Hepatocyte (in vitro differentiated cells): Measurements from ENCODE around the gene CBX2.

Experiments
- CTCF ChIP-seq: fragments of 200-600 bp; sonication (generic); IDR thresholded peaks from 2 replicates; pipeline ENCODE4 v1.5.1; 2016; ENCODE audit warnings: antibody characterized with exemption, mild to moderate bottlenecking; ENCODE audit not compliant: poor library complexity
- EZH2 ChIP-seq: fragments of 200-600 bp; sonication (generic); IDR thresholded peaks from 2 replicates; pipeline ENCODE4 v1.6.1; 2016; ENCODE audit warnings: antibody characterized with exemption, mild to moderate bottlenecking, borderline replicate concordance

- TF ChIP-seq CTCF: peak; percentile 4
- no peak for TF ChIP-seq EZH2
Measured at GRCh38 chr17:79775632-79776031, 2.3 kb upstream of the CBX2 start.
